ENCODE results near the gene ECHDC1. TPM values are rescaled to one million over a fixed set of nuclear protein-coding genes. Genes with fewer than 3 reads are reported as not detected.
"Not testable (repeated sequence)": the region's sequence is repeated elsewhere in the genome, so short reads cannot be mapped to it uniquely, and the experiment has no call there.

Gene ECHDC1
- total RNA-seq, 1 donor from 2014 or later, result 59.7 TPM

GRCh38 chr6:127385668-127386430, 42.4 kb upstream of the ECHDC1 start:
- Mint-ChIP-seq H3K4me1 (no peaks in the 10 kb centered on the region), H3K27ac (no peak overlapping the region), H3K9me3 (no peaks in the 10 kb centered on the region), H3K36me3 (ENCODE audit: low read depth) (no peaks in the 10 kb centered on the region), H3K27me3 (no peaks in the 10 kb centered on the region), H3K4me3 (no peak overlapping the region)
- intact Hi-C loops (cut with micrococcal nuclease), result no loop called here
- ATAC-seq (ENCODE audit: low read depth) (no peak), DNase-seq (no peak)
- ChIA-PET POLR2A (no interaction called here), CTCF (no interaction called here)
- TF ChIP-seq CTCF (IDR thresholded peaks at IDR 0.05), result no peak

- DNase-seq; H3K36me3 Mint-ChIP-seq (ENCODE audit: low read depth); H3K4me1 Mint-ChIP-seq; ATAC-seq (ENCODE audit: low read depth); CTCF ChIA-PET; H3K9me3 Mint-ChIP-seq; intact Hi-C loops (cut with micrococcal nuclease); H3K4me3 Mint-ChIP-seq; H3K27ac Mint-ChIP-seq; POLR2A ChIA-PET; H3K27me3 Mint-ChIP-seq: not testable (repeated sequence)
These were observed 41.4 kb upstream of the ECHDC1 start for GRCh38 chr6:127384848-127385247.

GRCh38 chr6:127383988-127384387, 40.6 kb upstream of the ECHDC1 start:
- H3K4me1 Mint-ChIP-seq, result no peaks in the 10 kb centered on the region
- POLR2A ChIA-PET, result no interaction called here
- no peak for TF ChIP-seq CTCF (IDR thresholded peaks at IDR 0.05)
- H3K27me3 Mint-ChIP-seq, result no peaks in the 10 kb centered on the region
- DNase-seq, result no peak
- intact Hi-C loops (cut with micrococcal nuclease), result no loop called here
- H3K9me3 Mint-ChIP-seq, result no peaks in the 10 kb centered on the region
- no peak for ATAC-seq (ENCODE audit: low read depth)
- no peak overlapping the region for H3K27ac Mint-ChIP-seq
- CTCF ChIA-PET, result no interaction called here
- no peak overlapping the region for H3K4me3 Mint-ChIP-seq
- no peaks in the 10 kb centered on the region for H3K36me3 Mint-ChIP-seq (ENCODE audit: low read depth)

GRCh38 chr6:127382413-127382812, 39.0 kb upstream of the ECHDC1 start:
- H3K36me3 Mint-ChIP-seq (ENCODE audit: low read depth), result no peaks in the 10 kb centered on the region
- CTCF ChIA-PET, result no interaction called here
- no peaks in the 10 kb centered on the region for H3K4me1 Mint-ChIP-seq
- H3K27ac Mint-ChIP-seq, result no peak overlapping the region
- H3K27me3 Mint-ChIP-seq, result no peaks in the 10 kb centered on the region
- DNase-seq (no peak), ATAC-seq (ENCODE audit: low read depth) (no peak)
- no peaks in the 10 kb centered on the region for H3K9me3 Mint-ChIP-seq
- H3K4me3 Mint-ChIP-seq, result no peak overlapping the region
- TF ChIP-seq CTCF (IDR thresholded peaks at IDR 0.05), result no peak
- POLR2A ChIA-PET, result no interaction called here
- intact Hi-C loops (cut with micrococcal nuclease), result no loop called here

- Mint-ChIP-seq H3K27ac (no peak overlapping the region), H3K9me3 (no peaks in the 10 kb centered on the region), H3K4me1 (no peaks in the 10 kb centered on the region), H3K36me3 (ENCODE audit: low read depth) (no peaks in the 10 kb centered on the region), H3K4me3 (no peak overlapping the region), H3K27me3 (no peaks in the 10 kb centered on the region)
- no peak for DNase-seq
- CTCF ChIA-PET, result no interaction called here
- no peak for TF ChIP-seq CTCF (IDR thresholded peaks at IDR 0.05)
- POLR2A ChIA-PET, result no interaction called here
- intact Hi-C loops (cut with micrococcal nuclease), result no loop called here
- ATAC-seq (ENCODE audit: low read depth), result no peak
These were observed 38.0 kb upstream of the ECHDC1 start for GRCh38 chr6:127381384-127381783.

- H3K4me3 Mint-ChIP-seq, result no peak overlapping the region
- H3K27me3 Mint-ChIP-seq, result no peaks in the 10 kb centered on the region
- ChIA-PET CTCF (no interaction called here), POLR2A (no interaction called here)
- no peaks in the 10 kb centered on the region for H3K4me1 Mint-ChIP-seq
- no peak overlapping the region for H3K27ac Mint-ChIP-seq
- intact Hi-C loops (cut with micrococcal nuclease), result no loop called here
- H3K9me3 Mint-ChIP-seq, result peaks cover 2% of the 10 kb centered on the region
- TF ChIP-seq CTCF (IDR thresholded peaks at IDR 0.05), result no peak
- DNase-seq (no peak), ATAC-seq (ENCODE audit: low read depth) (no peak)
- H3K36me3 Mint-ChIP-seq (ENCODE audit: low read depth), result no peaks in the 10 kb centered on the region
These were observed 33.3 kb upstream of the ECHDC1 start for GRCh38 chr6:127376685-127377084.
